OCI-LY7 (cell line): ENCODE results near the gene IMMP2L. TPM values are rescaled to one million over a fixed set of nuclear protein-coding genes. Genes with fewer than 3 reads are reported as not detected.

Experiments
- BruUV-seq: library from RNA; stranded (reverse); fragments of 400-500 nt; replicated peaks from 2 replicates; lab custom pipeline; 2021; lab: Mats Ljungman, UMichigan
- CTCF ChIA-PET: fragments of 300-600 bp; sonication (Branson Sonifier 250); formaldehyde crosslinking; loops from one replicate; lab custom pipeline; 2022; ENCODE audit warnings: antibody characterized with exemption; ENCODE audit not compliant: unreplicated experiment; lab: Charles Lee
- POLR2A ChIA-PET: fragments of 300-600 bp; sonication (Branson Sonifier 250); formaldehyde crosslinking; loops from one replicate; lab custom pipeline; 2022; ENCODE audit warnings: antibody characterized with exemption; lab: Charles Lee
- DNase-seq: peaks from one replicate; pipeline ENCODE4 v3.0.0-alpha.2; 2015; ENCODE audit warnings: low spot score
- H2AFZ ChIP-seq: fragments of 200-600 bp; sonication (generic), shearing (Covaris generic); 2 replicates; pipeline ENCODE4 v1.6.1; 2014; ENCODE audit warnings: mild to moderate bottlenecking, antibody characterized with exemption, low read length, moderate library complexity
- H3K27ac ChIP-seq: fragments of 200-600 bp; sonication (generic); 2 replicates; pipeline ENCODE4 v1.5.1; 2014; ENCODE audit warnings: mixed run types, low read depth, mild to moderate bottlenecking, moderate library complexity, low read length, inconsistent platforms; ENCODE audit not compliant: poor library complexity, severe bottlenecking
- H3K36me3 ChIP-seq: fragments of 200-600 bp; sonication (generic); 2 replicates; pipeline ENCODE4 v1.6.1; 2014; ENCODE audit warnings: mild to moderate bottlenecking, antibody characterized with exemption, low read length, moderate library complexity, mixed read lengths; ENCODE audit not compliant: insufficient read depth
- H3K4me1 ChIP-seq: fragments of 200-600 bp; sonication (generic); 2 replicates; pipeline ENCODE4 v1.5.1; 2014; ENCODE audit warnings: mild to moderate bottlenecking, low read length; ENCODE audit not compliant: insufficient read depth, poor library complexity, severe bottlenecking
- H3K4me2 ChIP-seq: fragments of 200-600 bp; sonication (generic); 2 replicates; pipeline ENCODE4 v1.6.1; 2014; ENCODE audit warnings: mild to moderate bottlenecking, low read length
- H3K4me3 ChIP-seq: fragments of 200-600 bp; sonication (generic); 2 replicates; pipeline ENCODE4 v1.5.1; 2014; ENCODE audit warnings: mild to moderate bottlenecking, low read depth, low read length; ENCODE audit not compliant: poor library complexity, severe bottlenecking
- H3K79me2 ChIP-seq: fragments of 200-600 bp; sonication (generic); 2 replicates; pipeline ENCODE4 v1.6.1; 2016; ENCODE audit warnings: low read depth, mild to moderate bottlenecking, low read length, moderate library complexity, mixed read lengths; ENCODE audit not compliant: insufficient read depth
- H3K9me2 ChIP-seq: fragments of 200-600 bp; sonication (generic); 2 replicates; pipeline ENCODE4 v1.6.1; 2016; ENCODE audit warnings: mild to moderate bottlenecking, low read length, mixed read lengths; ENCODE audit not compliant: insufficient read depth
- H3K9me3 ChIP-seq: fragments of 200-600 bp; sonication (generic); 2 replicates; pipeline ENCODE4 v1.6.1; 2014; ENCODE audit warnings: mild to moderate bottlenecking, mixed run types, low read length, mixed read lengths
- H4K20me1 ChIP-seq: fragments of 200-600 bp; sonication (generic); 2 replicates; pipeline ENCODE4 v1.6.1; 2014; ENCODE audit warnings: mild to moderate bottlenecking, antibody characterized with exemption, low read length, moderate library complexity, mixed read lengths; ENCODE audit not compliant: insufficient read depth
- CTCF ChIP-seq: fragments of 200-600 bp; sonication (generic); conservative IDR thresholded peaks from 2 replicates; pipeline ENCODE4 v1.5.1; 2014; ENCODE audit warnings: mild to moderate bottlenecking, antibody characterized with exemption, low read length, moderate library complexity, mixed read lengths
- EZH2phosphoT487 ChIP-seq: fragments of 200-600 bp; sonication (generic); IDR thresholded peaks from 2 replicates; pipeline ENCODE4 v1.6.1; 2018; ENCODE audit warnings: low read depth, borderline replicate concordance, mild to moderate bottlenecking, mixed run types, antibody characterized with exemption, low read length, moderate library complexity, mixed read lengths
- intact Hi-C: fragments of 100-400 bp; cut with micrococcal nuclease; formaldehyde crosslinking; loops from one replicate; pipeline ENCODE4 v1.10.0; 2022; ENCODE audit not compliant: unreplicated experiment
- total RNA-seq, 2 experiments: library from RNA; depleted of rRNA in 1 of 2; stranded (reverse); fragments of >200 nt in 1 of 2; shearing (Covaris generic) in 1 of 2; gene quantifications; 2 replicates each; pipeline ENCODE4 v1.2.3, GENCODE V29; 2014 to 2022

Gene IMMP2L
- total RNA-seq, 2 experiments from 2014 or later = 8.0 to 25.4 TPM

- Histone ChIP-seq H4K20me1 (no peaks in the 10 kb centered on the region), H3K4me1 (no peaks in the 10 kb centered on the region), H2AFZ (no peak overlapping the region), H3K9me3 (no peaks in the 10 kb centered on the region), H3K79me2 (no peaks in the 10 kb centered on the region), H3K36me3 (no peaks in the 10 kb centered on the region), H3K4me2 (no peak overlapping the region), H3K4me3 (no peak overlapping the region), H3K9me2 (no peaks in the 10 kb centered on the region; the same call in 1 of the 2 replicates), H3K27ac (no peak overlapping the region)
- DNase-seq = no peak
- no TSS peak for BruUV-seq
- no peak for TF ChIP-seq CTCF
- no peak for TF ChIP-seq EZH2phosphoT487
- intact Hi-C loops = no loop called here
- ChIA-PET CTCF (no interaction called here), POLR2A (no interaction called here)
These were observed 335.5 kb downstream of the IMMP2L start for GRCh38 chr7:111226800-111227199.

GRCh38 chr7:111224354-111225231 is 337.7 kb downstream of the IMMP2L start:
- Histone ChIP-seq H2AFZ (no peak overlapping the region), H3K79me2 (no peaks in the 10 kb centered on the region), H4K20me1 (no peaks in the 10 kb centered on the region), H3K9me2 (no peaks in the 10 kb centered on the region; the same call in 1 of the 2 replicates), H3K4me1 (no peaks in the 10 kb centered on the region), H3K4me3 (no peak overlapping the region), H3K36me3 (no peaks in the 10 kb centered on the region), H3K9me3 (no peaks in the 10 kb centered on the region), H3K27ac (no peak overlapping the region), H3K4me2 (no peak overlapping the region)
- DNase-seq = no peak
- POLR2A ChIA-PET = interaction anchor here (0.6 kb wide), 1 partner anchor 18 kb away, joined by 4 read pairs; no protein-coding TSS in a partner anchor
- no TSS peak for BruUV-seq
- intact Hi-C loops = no loop called here
- no peak for TF ChIP-seq CTCF
- no peak for TF ChIP-seq EZH2phosphoT487
- CTCF ChIA-PET = no interaction called here

GRCh38 chr7:111223802-111224253 is 338.5 kb downstream of the IMMP2L start:
- Histone ChIP-seq H3K27ac (no peak overlapping the region), H3K9me3 (no peaks in the 10 kb centered on the region), H3K4me3 (no peak overlapping the region), H4K20me1 (no peaks in the 10 kb centered on the region), H3K4me1 (no peaks in the 10 kb centered on the region), H3K4me2 (no peak overlapping the region), H3K9me2 (no peaks in the 10 kb centered on the region; the same call in 1 of the 2 replicates), H2AFZ (no peak overlapping the region), H3K36me3 (no peaks in the 10 kb centered on the region), H3K79me2 (no peaks in the 10 kb centered on the region)
- POLR2A ChIA-PET = interaction anchor here (0.7 kb wide), 1 partner anchor 19 kb away, joined by 3 read pairs; no protein-coding TSS in a partner anchor
- no peak for DNase-seq
- BruUV-seq = no TSS peak
- TF ChIP-seq CTCF = no peak
- TF ChIP-seq EZH2phosphoT487 = no peak
- CTCF ChIA-PET = no interaction called here
- intact Hi-C loops = no loop called here
